ENCODE measurements around the gene C1QTNF6. TPM values are rescaled to one million over a fixed set of nuclear protein-coding genes. Genes with fewer than 3 reads are reported as not detected.

C1QTNF6 gene
- total RNA-seq, 1 experiment from 2014 or later: 85.9 TPM

- no peak overlapping the region for H3K4me3 ChIP-seq
- no peak overlapping the region for H2AFZ ChIP-seq
- H3K79me2 ChIP-seq (ENCODE audit: low read depth): peaks cover 25% of the 10 kb centered on the region
- no peaks in the 10 kb centered on the region for H3K36me3 ChIP-seq (ENCODE audit: low read depth)
- peaks cover 35% of the 10 kb centered on the region for H3F3A ChIP-seq (ENCODE audit: insufficient read depth, low read depth)
- no peaks in the 10 kb centered on the region for H4K20me1 ChIP-seq (ENCODE audit: insufficient read depth)
- TF ChIP-seq EZH2 (IDR thresholded peaks at IDR 0.05; ENCODE audit: low read depth) (no peak), CTCF (conservative IDR thresholded peaks at IDR 0.05) (no peak)
- H3K27me3 ChIP-seq (ENCODE audit: insufficient read depth, low read depth): no peaks in the 10 kb centered on the region
- H3K4me1 ChIP-seq (replicated peaks; ENCODE audit: insufficient read depth): peaks cover 33% of the 10 kb centered on the region
- H3K27ac ChIP-seq: no peak overlapping the region
- H3K4me2 ChIP-seq: no peak overlapping the region
- DNase-seq: no peak
- CTCF ChIA-PET: no interaction called here
- intact Hi-C loops (cut with micrococcal nuclease; ENCODE audit: unreplicated experiment): loop anchor here (10.0 kb wide), 1 partner anchor 362 kb away; no protein-coding TSS in a partner anchor
- H3K9me3 ChIP-seq (ENCODE audit: insufficient read depth, low read depth): no peaks in the 10 kb centered on the region
- POLR2A ChIA-PET (ENCODE audit: unreplicated experiment): no interaction called here
- no TSS peak for BruUV-seq (replicated peaks)
- no peaks in the 10 kb centered on the region for H3K9me2 ChIP-seq (ENCODE audit: insufficient read depth)
These were observed 5.7 kb downstream of the C1QTNF6 start for GRCh38 chr22:37182101-37182948.

DNA sequence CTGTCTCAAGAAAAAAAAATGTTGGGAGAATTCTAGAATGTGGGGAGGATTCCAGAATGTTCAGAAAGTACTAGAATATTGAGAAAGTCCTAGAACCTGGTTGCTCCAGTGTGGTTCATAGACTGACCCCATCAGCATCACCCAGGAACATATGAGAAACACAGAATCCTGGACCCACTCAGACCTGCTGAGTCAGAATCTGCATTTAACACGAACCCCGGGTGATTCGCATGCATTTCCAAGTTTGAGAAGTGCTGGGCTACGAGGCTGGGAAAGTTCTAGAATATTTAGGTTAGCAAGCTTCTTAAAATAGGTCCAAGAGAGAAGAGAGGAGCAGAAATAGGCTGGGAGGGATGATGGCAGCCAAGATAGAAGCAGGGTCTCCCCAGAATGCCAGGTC lies 6.4 kb downstream of the C1QTNF6 start:
- Histone ChIP-seq H2AFZ (no peak overlapping the region), H3K79me2 (ENCODE audit: low read depth) (peaks cover 19% of the 10 kb centered on the region), H3K9me3 (ENCODE audit: insufficient read depth, low read depth) (no peaks in the 10 kb centered on the region), H3K36me3 (ENCODE audit: low read depth) (no peaks in the 10 kb centered on the region), H3F3A (ENCODE audit: insufficient read depth, low read depth) (peaks cover 28% of the 10 kb centered on the region; the same call in 1 of the 2 replicates), H3K4me2 (no peak overlapping the region), H3K9me2 (ENCODE audit: insufficient read depth) (no peaks in the 10 kb centered on the region), H3K4me3 (no peak overlapping the region), H4K20me1 (ENCODE audit: insufficient read depth) (no peaks in the 10 kb centered on the region), H3K4me1 (replicated peaks; ENCODE audit: insufficient read depth) (peaks cover 26% of the 10 kb centered on the region), H3K27ac (no peak overlapping the region), H3K27me3 (ENCODE audit: insufficient read depth, low read depth) (no peaks in the 10 kb centered on the region)
- POLR2A ChIA-PET (ENCODE audit: unreplicated experiment): no interaction called here
- no peak for DNase-seq
- BruUV-seq (replicated peaks): no TSS peak
- intact Hi-C loops (cut with micrococcal nuclease; ENCODE audit: unreplicated experiment): loop anchor here (10.0 kb wide), 1 partner anchor 363 kb away; no protein-coding TSS in a partner anchor
- CTCF ChIA-PET: no interaction called here
- no peak for TF ChIP-seq EZH2 (IDR thresholded peaks at IDR 0.05; ENCODE audit: low read depth)
- TF ChIP-seq CTCF (conservative IDR thresholded peaks at IDR 0.05): no peak

- no peak overlapping the region for H2AFZ ChIP-seq
- H3K4me3 ChIP-seq: no peak overlapping the region
- H3K9me2 ChIP-seq (ENCODE audit: insufficient read depth): no peaks in the 10 kb centered on the region
- H3K36me3 ChIP-seq (ENCODE audit: low read depth): no peaks in the 10 kb centered on the region
- TF ChIP-seq CTCF (conservative IDR thresholded peaks at IDR 0.05): no peak
- TF ChIP-seq EZH2 (IDR thresholded peaks at IDR 0.05; ENCODE audit: low read depth): no peak
- H3K4me1 ChIP-seq (replicated peaks; ENCODE audit: insufficient read depth): peaks cover 17% of the 10 kb centered on the region
- H3K4me2 ChIP-seq: no peak overlapping the region
- CTCF ChIA-PET: interaction anchor here (1.2 kb wide), 1 partner anchor 102 kb away, joined by 3 read pairs; no protein-coding TSS in a partner anchor
- H3K27ac ChIP-seq: no peak overlapping the region
- no peaks in the 10 kb centered on the region for H3K9me3 ChIP-seq (ENCODE audit: insufficient read depth, low read depth)
- no peak for DNase-seq
- no peaks in the 10 kb centered on the region for H4K20me1 ChIP-seq (ENCODE audit: insufficient read depth)
- H3K27me3 ChIP-seq (ENCODE audit: insufficient read depth, low read depth): no peaks in the 10 kb centered on the region
- intact Hi-C loops (cut with micrococcal nuclease; ENCODE audit: unreplicated experiment): loop anchor here (1.0 to 10.0 kb wide), 3 partner anchors 8 to 364 kb away; partner anchors contain the start of gene C1QTNF6
- BruUV-seq (replicated peaks): TSS peak; percentile 78
- H3F3A ChIP-seq (ENCODE audit: insufficient read depth, low read depth): peaks cover 21% of the 10 kb centered on the region; the same call in 1 of the 2 replicates
- POLR2A ChIA-PET (ENCODE audit: unreplicated experiment): interaction anchor here (0.6 kb wide), 1 partner anchor 17 kb away, joined by 4 read pairs; no protein-coding TSS in a partner anchor
- H3K79me2 ChIP-seq (ENCODE audit: low read depth): peaks cover 9% of the 10 kb centered on the region; the same call in 1 of the 2 replicates
These were observed 7.4 kb downstream of the C1QTNF6 start for GRCh38 chr22:37180531-37181231.

All from PC-9 (cell line).